Stimulated activated CD4-positive, alpha-beta T cell treated with anti-CD3 and anti-CD28 coated beads, TNF-alpha, amount 100 ng/mL, for 24 hours (primary cell): ENCODE data around the gene CREBBP.
"Not testable (repeated sequence)": the region's sequence is repeated elsewhere in the genome, so short reads cannot be mapped to it uniquely, and the experiment has no call there.

Source experiments
- DNase-seq, 3 experiments: peaks; one replicate each; pipeline ENCODE4 v3.0.0-alpha.2; 2020; ENCODE audit warnings: low read depth in 3 of 3

CREBBP gene

DNA sequence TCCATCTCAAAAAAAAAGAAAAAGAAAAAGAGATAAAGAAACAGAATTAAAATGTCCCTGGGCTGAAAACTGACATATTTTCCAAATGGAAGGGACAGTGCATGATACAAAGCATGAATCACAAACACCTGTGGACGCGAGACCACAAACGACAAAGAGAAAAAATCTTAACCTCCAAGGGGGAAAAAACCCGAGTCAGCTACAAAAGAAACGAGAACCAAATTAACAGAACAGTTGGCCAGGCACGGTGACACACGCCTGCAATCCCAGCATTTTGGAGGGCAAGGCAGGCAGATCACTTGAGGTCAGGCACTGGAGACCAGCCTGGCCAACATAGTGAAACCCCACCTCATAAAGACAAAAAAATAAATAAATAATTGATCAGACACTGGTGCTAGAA lies 165.1 kb downstream of the CREBBP start:
- no peak for DNase-seq

DNA sequence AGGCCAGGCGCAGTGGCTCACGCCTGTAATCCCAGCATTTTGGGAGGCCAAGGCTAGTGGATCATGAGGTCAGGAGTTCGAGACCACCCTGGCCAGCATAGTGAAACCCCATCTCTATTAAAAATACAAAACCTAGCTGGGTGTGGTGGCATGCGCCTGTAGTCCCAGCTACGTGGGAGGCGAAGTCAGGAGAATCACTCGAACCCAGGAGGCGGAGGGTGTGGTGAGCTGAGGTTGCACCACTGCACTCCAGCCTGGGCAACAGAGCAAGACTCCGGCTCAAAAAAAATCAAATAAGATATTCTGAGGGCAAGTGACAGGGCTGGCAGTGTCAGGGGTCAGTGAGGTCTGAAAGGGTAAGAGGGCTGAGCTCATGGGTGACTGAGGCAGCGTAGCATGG lies 166.1 kb downstream of the CREBBP start:
- DNase-seq, result not testable (repeated sequence)

DNA sequence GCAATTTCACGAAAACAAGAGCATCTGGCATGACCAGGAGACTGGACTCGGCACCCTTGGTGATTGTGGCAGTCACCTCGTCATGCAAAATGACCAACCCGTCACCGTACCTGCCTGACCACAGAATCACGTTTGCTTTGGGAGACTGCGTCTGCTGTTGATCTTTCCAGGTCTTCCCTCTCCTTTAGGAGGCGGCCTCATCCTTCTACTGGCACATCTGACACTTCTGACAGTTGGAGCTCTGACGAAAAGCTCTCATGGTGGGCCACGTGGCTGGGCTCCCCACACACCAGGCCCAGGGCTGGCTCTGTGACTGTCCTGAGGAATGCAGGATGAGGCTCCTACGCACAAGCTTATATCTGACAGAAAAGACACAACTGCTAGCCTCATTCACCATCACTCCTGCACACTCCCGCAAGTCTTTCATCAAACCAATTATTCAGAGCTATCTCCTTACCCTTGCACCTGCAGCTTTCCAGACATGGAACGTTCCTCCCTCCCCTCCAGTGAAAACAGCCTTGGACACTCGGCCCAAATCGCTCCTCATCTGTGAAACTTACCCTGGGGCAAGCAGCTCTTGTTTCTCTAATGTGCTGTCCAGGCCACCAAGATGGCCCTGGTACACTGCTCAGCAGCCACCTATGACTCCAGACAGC lies 166.8 kb downstream of the CREBBP start:
- no peak for DNase-seq

DNA sequence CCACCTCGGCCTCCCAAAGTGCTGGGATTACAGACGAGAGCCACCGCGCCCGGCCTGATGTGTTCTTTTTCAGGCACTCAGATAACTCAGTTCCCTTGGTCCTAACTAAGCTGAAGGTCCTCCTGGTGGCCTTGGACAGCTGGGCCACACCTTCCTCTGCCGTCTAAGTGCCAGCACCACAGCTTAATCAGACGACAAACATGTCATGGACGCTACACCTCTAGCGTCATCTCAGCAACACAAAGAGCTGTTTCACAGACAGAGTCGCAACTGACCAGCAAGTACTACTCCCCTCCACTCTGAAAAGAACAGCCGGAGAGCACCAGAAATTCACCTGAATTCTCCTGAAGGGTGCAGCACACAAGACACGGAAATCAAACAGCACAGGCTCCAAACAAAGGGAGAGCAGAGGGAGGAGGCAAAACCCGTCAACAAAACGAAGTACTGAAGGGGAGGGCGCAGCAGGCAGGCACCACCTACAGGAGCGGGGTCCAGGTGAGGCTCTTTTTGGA lies 167.6 kb downstream of the CREBBP start:
- no peak for DNase-seq

DNA sequence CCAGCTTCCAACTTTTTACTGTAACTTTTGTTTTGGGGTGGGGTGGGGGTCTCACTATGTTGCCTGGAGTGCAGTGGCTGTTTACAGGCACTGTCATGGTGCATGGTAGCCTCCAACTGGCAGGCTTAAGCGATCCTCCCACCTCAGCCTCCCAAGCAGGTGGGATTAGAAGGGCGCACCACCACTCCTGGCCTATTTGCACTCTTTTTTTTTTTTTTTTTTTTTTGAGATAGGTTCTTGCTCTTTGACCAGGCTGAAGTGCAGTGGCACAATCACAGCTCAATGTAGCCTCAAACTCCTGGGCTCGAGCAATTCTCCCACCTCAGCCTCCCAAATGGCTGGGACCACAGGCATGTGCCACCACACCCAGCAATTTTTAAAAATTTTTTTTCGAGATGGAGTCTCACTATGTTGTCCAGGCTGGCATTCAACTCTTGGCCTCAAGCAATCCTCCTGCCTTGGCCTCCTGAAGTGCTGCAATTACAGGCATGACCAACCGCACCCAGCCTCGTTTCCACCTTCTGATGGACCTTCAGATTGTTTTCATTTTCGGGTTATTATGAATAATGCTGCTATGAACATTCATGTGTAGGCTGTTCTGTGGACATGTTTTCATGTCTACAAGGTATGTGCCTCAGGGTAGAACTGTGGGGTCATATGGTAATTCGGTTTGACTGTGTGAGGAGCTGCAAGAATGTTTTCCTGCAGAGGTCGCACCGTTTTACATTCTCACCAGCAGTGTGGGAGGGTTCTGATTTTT lies 174.1 kb downstream of the CREBBP start:
- no peak for DNase-seq

DNA sequence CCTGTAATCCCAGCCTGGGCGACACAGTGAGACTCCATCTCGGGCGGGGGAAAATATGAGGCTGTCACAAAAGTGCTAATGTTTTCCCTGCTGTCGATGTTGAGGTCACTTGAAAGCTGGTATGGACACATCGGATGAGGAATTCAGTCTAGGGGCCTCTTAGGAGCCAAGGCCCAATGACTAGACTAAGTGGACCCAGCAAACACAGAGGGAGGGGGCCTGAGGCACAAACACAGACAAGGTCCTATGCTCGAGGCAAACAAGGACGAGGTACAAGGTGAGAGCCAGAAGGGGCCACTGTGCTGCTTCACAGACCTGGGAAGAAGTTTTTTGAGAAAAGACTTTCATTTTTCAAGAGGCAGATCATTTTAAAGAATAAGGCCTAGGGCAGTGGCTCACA lies 178.4 kb downstream of the CREBBP start:
- no peak for DNase-seq

DNA sequence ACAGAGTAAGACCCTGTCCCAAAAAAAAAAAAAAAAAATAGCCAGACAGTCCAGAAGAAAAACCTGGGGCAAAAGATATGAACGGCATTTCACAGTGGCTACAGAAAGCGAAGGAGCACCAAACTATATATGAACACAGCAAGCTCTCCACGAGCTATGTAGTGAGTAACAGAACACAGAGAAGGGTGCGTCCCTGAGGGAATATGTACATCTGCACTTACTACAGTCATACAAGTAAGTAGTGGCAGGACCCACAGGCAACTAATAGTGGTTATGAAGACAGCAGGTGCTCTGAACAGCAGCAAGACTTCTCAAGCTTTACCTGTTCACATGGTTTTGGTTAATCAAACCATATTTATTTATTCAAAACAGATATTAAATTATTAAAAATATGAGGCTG lies 179.0 kb downstream of the CREBBP start:
- no peak for DNase-seq

DNA sequence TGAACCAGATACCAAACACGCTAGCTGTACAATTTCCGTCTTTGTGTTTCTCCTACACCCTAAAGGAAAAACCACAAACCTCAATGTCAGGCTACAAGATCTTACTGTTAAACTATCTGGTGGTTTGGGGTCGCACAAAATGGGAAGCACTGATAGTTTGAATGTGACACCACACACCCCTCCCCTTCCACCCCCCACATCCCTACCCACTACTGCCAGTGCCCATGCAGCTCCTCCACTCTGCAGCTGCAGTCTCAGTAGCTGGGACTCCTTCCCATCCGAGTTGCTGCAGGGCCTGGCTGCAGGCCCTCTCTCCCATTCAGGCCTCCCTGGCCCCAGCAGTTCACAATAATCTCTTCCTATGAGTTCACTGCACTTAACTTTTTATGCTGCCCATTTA lies 181.6 kb downstream of the CREBBP start:
- DNase-seq, result no peak

DNA sequence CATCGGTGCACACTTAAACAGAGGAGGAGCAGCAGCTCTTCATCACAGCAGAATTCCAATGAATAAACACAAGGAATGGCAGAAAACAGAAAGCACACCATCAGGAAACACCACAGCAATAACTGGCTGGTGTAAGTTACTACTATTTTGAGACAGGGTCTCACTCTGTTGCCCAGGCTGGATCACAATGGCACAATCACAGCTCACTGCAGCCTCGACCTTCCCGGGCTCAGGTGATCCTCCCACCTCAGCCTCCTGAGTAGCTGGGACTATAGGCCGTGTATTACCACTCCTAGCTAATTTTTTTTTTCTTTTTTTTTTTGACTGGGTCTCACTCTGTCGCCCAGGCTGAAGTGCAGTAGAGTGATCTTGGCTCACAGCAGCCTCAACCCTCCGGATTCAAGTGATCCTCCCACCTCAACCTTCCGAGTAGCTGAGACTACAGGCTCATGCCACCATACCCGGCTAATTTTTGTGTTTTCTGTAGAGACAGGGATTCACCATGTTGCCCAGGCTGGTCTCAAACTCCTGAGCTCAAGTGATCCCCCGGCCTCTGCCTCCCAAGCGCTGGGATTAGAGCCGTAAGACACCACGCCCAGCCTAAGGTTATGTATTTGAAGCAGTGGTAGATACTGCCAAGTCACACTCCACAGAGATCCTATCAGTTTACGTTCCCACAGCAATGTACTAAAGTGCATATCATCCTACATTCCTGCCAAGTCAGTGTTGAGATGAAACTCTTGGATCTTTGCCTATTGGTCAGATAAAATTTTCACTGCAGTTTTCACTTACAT lies 183.9 kb downstream of the CREBBP start:
- DNase-seq, result no peak

DNA sequence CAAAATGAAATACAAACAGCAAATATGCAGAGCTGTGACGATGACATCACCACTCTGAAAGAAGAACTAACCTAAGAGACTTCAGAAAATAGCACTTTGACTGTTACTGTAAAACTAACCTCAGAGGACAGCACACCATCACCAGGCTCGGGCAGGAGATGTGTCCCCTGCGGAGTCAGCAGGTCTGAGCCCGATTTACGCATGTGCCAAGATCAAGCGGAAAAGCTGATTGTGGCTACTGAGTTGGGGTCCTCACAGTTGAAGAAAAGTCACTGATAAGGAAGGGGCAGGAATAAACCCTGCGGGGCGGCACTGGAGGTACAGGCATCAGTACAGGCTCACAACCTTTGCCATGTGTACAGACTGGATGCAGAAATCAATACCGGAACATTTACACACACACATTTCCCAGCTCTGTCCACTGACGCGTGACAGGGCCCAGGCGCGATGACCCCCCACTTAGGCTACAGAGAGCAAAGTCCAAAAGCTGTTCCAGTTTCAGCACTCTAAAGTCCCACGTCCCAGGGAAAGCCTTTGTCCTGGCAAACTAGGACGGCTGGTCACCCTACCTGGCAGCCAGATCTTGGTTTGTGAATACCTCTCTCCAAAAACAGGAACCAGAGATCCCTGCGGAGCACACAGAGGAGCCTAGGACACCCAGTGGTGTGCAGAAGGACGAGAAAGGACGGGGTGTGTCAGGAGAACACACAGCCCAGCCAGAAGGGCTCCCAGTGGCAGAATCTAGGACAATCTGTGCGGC lies 184.7 kb downstream of the CREBBP start:
- DNase-seq, result no peak

DNA sequence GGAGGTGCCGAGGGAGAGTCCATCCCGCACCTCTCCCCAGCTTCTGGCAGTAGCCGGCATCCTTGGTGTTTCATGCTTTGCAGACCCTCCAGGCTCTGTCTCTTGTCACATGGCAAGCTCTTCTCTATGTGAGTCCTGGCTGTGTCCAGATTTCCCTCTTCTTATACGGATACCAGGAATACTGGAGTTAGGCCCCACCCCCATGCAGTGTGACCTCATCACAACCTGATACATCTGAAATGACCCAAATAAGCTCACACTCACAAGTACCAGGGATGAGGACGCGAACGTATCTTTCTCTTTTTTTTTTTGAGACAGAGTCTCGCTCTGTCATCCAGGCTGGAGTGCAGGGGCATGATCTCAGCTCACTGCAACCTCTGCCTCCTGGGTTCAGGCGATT lies 186.5 kb downstream of the CREBBP start:
- no peak for DNase-seq

DNA sequence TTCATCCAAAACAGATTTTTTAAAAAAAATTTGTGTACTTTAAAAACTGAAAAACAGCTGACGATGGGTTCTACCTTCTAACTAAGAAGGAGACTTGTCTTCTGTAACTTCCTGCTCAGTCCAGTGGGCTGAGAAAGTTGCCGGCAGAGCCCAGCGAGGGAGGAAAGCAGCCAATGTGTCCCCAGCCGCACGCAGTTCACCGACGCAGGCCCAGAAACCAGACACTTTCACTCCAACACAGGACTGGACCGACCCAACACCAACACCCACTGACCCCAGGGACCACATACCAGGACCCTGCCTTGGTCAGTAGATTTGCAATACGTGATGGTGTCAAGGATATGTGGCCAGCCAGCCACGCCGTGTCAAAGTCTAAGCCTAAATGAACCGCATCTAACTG lies 188.8 kb downstream of the CREBBP start:
- no peak for DNase-seq

DNA sequence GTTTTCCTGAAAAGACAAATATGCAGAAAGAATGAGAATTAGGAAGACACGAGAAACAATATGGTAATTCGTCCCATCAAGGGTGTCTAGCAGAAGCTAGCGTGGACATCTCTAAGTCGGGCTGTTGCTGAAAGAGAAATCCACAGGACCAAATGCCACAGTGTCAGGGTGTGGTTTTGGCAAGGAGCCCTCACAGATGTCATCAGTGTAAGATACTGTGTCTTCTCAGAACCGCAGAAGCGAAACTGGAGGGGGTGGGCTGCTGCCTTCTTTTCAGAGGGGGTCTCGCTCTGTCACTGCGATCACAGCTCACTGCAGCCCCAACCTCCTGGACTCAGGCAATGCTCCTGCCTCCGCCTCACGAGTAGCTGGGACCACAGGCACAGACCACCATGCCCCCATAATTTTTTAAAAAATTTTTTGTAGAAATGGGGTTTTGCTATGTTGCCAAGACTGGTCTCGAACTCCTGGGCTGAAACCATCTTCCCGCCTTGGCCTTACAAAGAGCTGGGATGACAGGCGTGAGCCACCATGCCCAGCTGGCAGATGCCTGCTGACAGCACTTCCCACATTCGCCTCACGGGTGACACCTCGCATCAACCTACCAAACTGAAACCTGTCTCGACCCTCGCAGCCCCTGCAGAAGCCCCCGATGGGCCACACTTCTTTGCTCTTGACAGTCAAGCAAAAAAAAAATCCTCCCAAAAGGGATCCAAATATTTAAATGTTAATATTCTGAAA lies 189.4 kb downstream of the CREBBP start:
- no peak for DNase-seq

DNA sequence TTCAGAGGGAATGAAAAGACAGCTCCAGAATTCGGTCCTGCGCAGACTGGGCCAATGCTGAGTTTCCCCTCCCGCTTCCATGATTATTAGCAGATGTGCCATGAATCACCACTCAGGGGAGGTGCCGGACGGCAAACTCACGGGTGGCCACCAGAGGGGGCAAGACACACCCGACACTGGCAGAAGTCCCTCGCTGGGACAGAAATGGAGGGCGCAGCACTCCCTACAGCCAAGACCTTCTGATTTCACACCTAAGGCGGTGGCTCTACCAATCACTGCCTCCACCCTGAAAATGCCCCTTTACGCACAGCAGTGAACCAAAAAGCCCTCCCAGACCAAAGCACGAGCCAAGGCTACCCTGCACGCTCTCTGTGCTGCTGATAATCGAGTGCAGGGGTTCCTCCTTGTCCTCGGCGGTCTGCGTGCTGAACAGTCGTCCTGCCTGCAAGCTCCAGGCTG lies 190.0 kb downstream of the CREBBP start:
- DNase-seq, result peak; percentile 65 to 80 (median 66)

DNA sequence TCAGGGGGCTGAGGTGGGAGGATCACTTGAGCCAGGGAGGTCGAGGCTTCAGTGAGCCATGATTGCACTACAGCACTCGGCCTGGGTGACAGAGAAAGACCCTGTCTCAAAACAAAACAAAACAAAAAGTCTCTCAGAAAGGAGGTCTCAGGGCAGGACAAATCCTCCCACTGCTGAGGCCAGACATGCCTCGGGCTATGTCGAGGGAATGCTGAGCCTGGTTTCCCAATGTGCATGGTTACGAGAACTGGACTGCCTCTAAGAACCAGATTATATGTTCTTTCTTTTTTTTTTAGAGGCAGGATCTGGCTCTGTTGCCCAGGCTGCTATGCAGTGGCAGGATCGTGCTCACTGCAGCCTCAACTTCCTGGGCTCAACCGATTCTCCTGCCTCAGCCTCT lies 190.8 kb downstream of the CREBBP start:
- DNase-seq, result no peak

DNA sequence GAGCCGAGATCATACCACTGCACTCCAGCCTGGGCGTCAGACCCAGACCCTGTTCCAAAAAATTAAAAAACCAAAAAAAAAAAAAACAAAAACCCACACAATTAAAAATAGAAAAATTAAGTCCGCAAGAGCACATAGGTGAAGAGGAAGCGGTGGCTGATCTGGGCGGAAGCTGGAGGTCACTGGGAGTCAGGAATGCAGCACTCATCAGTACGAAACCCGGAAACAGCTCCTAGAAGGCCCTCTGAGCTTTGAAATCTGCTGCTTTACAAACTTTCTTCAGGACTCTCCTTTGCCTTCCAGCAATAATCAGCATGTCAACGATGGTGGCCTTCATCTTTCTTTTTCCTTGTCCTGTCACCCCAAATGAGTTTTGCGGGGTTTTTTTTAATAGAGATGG lies 192.7 kb downstream of the CREBBP start:
- DNase-seq, result no peak

DNA sequence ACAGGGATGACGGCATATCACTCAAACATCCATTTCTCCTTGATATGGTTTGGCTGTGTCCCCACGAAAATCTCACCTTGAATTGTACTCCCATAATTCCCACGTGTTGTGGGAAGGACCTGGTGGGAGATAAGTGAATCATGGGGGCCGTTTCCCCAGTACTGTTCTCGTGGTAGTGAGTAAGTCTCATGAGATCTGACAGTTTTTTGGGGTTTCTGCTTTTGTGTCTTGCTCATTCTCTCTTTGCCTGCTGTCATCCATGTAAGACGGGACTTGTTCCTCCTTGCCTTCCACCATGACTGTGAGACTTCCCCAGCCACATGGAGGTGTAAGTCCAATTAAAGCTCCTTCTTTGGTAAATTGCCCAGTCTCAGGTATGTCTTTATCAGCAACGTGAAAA lies 193.5 kb downstream of the CREBBP start:
- DNase-seq, result no peak

DNA sequence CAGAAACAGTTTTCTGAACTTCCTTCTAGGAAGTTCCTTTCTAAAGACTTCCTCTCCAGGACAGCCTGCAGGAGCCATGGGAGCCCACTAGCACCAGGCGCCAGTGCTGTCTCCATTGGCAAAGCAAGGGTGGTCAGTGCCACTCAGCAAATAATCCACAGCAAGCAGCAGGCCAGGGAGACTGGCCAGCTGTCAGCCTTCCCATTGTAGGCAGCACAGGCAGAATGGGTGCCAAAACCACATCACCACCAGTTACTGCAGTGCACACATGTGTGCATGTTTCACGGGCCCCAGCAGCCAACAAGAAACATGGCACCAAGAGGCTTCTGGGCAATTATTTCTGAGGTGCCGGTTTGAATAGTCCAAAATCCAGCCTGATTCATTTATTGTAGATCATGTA lies 199.3 kb downstream of the CREBBP start:
- DNase-seq, result no peak

DNA sequence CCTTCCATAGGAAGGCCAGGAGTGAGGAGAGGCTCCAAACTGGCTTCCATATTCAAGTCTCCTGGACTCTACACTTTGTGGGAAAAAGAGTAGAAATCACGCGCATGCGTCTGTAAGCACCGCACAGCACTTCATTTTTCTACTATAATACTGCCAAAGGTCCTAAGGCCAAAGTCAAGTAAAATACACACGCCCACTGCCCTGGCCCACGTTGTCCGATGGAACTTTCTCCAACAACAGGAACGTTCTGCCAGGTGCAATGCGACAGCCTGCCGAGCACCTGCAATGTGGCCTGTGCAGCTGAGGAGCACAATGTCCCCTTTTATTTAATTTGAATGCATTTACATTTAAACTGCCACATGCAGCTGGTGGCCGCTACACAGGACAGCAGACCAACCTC lies 202.5 kb downstream of the CREBBP start:
- DNase-seq, result no peak

DNA sequence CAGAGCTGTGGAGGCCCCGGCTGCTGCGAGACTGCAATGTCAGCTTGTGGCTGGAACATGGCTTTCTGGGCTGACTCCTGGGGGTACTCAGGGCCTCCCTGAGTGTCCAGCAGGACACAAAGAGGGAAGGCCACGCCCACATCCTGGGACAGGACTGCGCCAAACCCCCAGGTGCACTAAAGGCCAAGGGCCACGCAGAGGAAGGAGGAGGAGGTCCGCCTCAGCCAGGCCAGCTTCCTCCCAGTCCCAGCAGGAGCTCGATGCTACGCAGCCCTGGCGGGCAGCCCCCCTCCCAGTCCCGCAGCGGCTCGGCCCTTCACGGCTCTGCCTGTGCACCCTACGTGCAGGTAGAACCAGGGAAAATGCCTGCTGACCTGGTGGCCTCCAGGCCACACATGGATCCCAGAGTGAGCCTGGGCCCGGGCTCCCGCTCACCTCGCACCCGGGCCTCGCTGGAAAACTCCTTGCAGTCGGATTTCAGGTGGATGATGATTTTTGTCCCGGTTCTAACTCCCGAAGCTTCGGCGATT lies 204.8 kb downstream of the CREBBP start:
- no peak for DNase-seq
